HepG2 (cell line): ENCODE measurements around the gene LIPH. TPM values are rescaled to one million over a fixed set of nuclear protein-coding genes. Genes with fewer than 3 reads are reported as not detected.

Source experiments
- ATAC-seq: fragments of 200-7000 bp; cut with Tn5 transposase; 3 replicates; pipeline ENCODE4 v1.9.1; 2020; ENCODE audit warnings: mild to moderate bottlenecking, moderate library complexity
- BruUV-seq: library from RNA; stranded (reverse); fragments of 400-500 nt; replicated peaks from 2 replicates; lab custom pipeline; 2021; lab: Mats Ljungman, UMichigan
- CTCF ChIA-PET: fragments of 300-600 bp; formaldehyde crosslinking; extraction: SDS; loops from one replicate; lab custom pipeline; 2021; ENCODE audit warnings: low total read pairs, inconsistent platforms, low intra/inter-chr PET ratio; lab: Yijun Ruan, JAX
- POLR2A ChIA-PET: fragments of 350-600 bp; sonication (Branson Sonifier 250); formaldehyde crosslinking; loops from one replicate; lab custom pipeline; 2020; ENCODE audit warnings: antibody characterized with exemption, inconsistent platforms; lab: Yijun Ruan, JAX
- DNase-seq: peaks from one replicate; pipeline ENCODE4 v3.0.0-alpha.2; 2015; ENCODE audit warnings: low spot score
- FAIRE-seq: peaks from 3 replicates; lab custom pipeline; 2011; peaks lifted over from hg19 to GRCh38; lab: Jason Lieb, UNC
- H2AFZ ChIP-seq: one replicate; pipeline ENCODE4 v1.6.1; 2011; ENCODE audit warnings: low read length, inconsistent platforms
- H3K27ac ChIP-seq: fragments of 300-600 bp; 3 replicates; pipeline ENCODE4 v1.8.0; 2011; ENCODE audit warnings: mixed run types, mild to moderate bottlenecking, mixed read lengths, low read length, inconsistent platforms; ENCODE audit not compliant: insufficient read depth; ENCODE audit errors: extremely low read length
- H3K27me3 ChIP-seq, 2 experiments: fragments of 200-600 bp in 1 of 2; 2 replicates in 1 of 2; 3 replicates in 1 of 2; pipeline versions ENCODE4 v1.6.0 to v1.8.0; 2011; ENCODE audit warnings: low read length in 2 of 2, mild to moderate bottlenecking in 2 of 2, moderate library complexity in 2 of 2, inconsistent platforms in 1 of 2; ENCODE audit not compliant: insufficient read depth in 2 of 2, control insufficient read depth in 1 of 2
- H3K36me3 ChIP-seq, 2 experiments: fragments of 200-600 bp in 1 of 2; replicated peaks in 1 of 2; 2 replicates in 1 of 2; 3 replicates in 1 of 2; pipeline versions ENCODE4 v1.5.1 to v1.8.0; 2011; ENCODE audit warnings: low read length in 2 of 2, inconsistent platforms in 1 of 2; ENCODE audit not compliant: insufficient read depth in 2 of 2, control insufficient read depth in 1 of 2
- H3K4me1 ChIP-seq: 2 replicates; pipeline ENCODE4 v1.5.1; 2012; ENCODE audit warnings: low read length, inconsistent platforms; ENCODE audit not compliant: insufficient read depth
- H3K4me2 ChIP-seq: 2 replicates; pipeline ENCODE4 v1.6.0; 2011; ENCODE audit warnings: low read depth, low read length, inconsistent platforms
- H3K4me3 ChIP-seq, 3 experiments: fragments of 200-600 bp in 1 of 3; sonication (generic), shearing (Covaris generic) in 1 of 3; replicated peaks in 1 of 3; 2 replicates each; pipeline ENCODE4 v1.5.1; 2011 to 2016; ENCODE audit warnings: low read length in 3 of 3, inconsistent platforms in 2 of 3, low read depth in 2 of 3, mild to moderate bottlenecking in 2 of 3, control low read depth in 1 of 3, mixed read lengths in 1 of 3; ENCODE audit not compliant: insufficient read depth in 1 of 3
- H3K79me2 ChIP-seq: one replicate; pipeline ENCODE4 v1.6.1; 2011; ENCODE audit warnings: low read length, inconsistent platforms; ENCODE audit not compliant: insufficient read depth
- H3K9ac ChIP-seq: 2 replicates; pipeline ENCODE4 v1.6.0; 2011; ENCODE audit warnings: mild to moderate bottlenecking, low read depth, low read length, inconsistent platforms; ENCODE audit not compliant: insufficient read depth
- H3K9me3 ChIP-seq: 2 replicates; pipeline ENCODE4 v1.5.1; 2012; ENCODE audit warnings: mild to moderate bottlenecking, low read length
- H4K20me1 ChIP-seq: 2 replicates; pipeline ENCODE4 v1.6.0; 2011; ENCODE audit warnings: inconsistent platforms, mild to moderate bottlenecking, low read length, moderate library complexity; ENCODE audit not compliant: insufficient read depth
- ARID2 ChIP-seq: sonication (generic); formaldehyde crosslinking; IDR thresholded peaks from 2 replicates; pipeline ENCODE4 v1.8.1; 2022; ENCODE audit warnings: mild to moderate bottlenecking, missing genetic modification reagents, borderline replicate concordance
- BCLAF1 ChIP-seq: fragments of 450-650 bp; IDR thresholded peaks from 2 replicates; pipeline ENCODE4 v1.6.1; 2017; ENCODE audit warnings: mild to moderate bottlenecking
- DPF2 ChIP-seq: sonication (generic); formaldehyde crosslinking; IDR thresholded peaks from 2 replicates; pipeline ENCODE4 v1.4.0; 2020; ENCODE audit warnings: mild to moderate bottlenecking, low read depth, missing genetic modification reagents, borderline replicate concordance
- FOXC1 ChIP-seq: sonication (generic); formaldehyde crosslinking; IDR thresholded peaks from 2 replicates; pipeline ENCODE4 v1.8.0; 2022; ENCODE audit warnings: mild to moderate bottlenecking, missing genetic modification reagents, borderline replicate concordance
- GATA4 ChIP-seq: sonication (generic); IDR thresholded peaks from 2 replicates; pipeline ENCODE4 v1.6.1; 2016; ENCODE audit warnings: antibody characterized with exemption, low read depth, borderline replicate concordance
- HNRNPLL ChIP-seq: fragments of 200-400 bp; formaldehyde crosslinking; IDR thresholded peaks from 2 replicates; pipeline ENCODE4 v1.6.1; 2017; ENCODE audit warnings: mild to moderate bottlenecking, low read depth, low read length; ENCODE audit not compliant: poor library complexity, severe bottlenecking
- JUN ChIP-seq: sonication (generic); formaldehyde crosslinking; IDR thresholded peaks from 2 replicates; pipeline ENCODE4 v1.4.0; 2020; ENCODE audit warnings: mild to moderate bottlenecking, missing genetic modification reagents
- KDM1A ChIP-seq: IDR thresholded peaks from 2 replicates; pipeline ENCODE4 v1.6.1; 2016; ENCODE audit warnings: missing compliant biosample characterization
- POLR2A ChIP-seq, 2 experiments: IDR thresholded peaks; 2 replicates each; pipeline ENCODE4 v1.6.1; 2011; ENCODE audit warnings: low read depth in 2 of 2, low read length in 2 of 2, mild to moderate bottlenecking in 1 of 2, moderate library complexity in 1 of 2; ENCODE audit not compliant: insufficient read depth in 1 of 2
- POLR2AphosphoS5 ChIP-seq: IDR thresholded peaks from 2 replicates; pipeline ENCODE4 v1.6.1; 2012; ENCODE audit warnings: low read depth, low read length
- ZFP82 ChIP-seq: sonication (generic); formaldehyde crosslinking; IDR thresholded peaks from 2 replicates; pipeline ENCODE4 v1.5.1; 2020; ENCODE audit warnings: mild to moderate bottlenecking, missing genetic modification reagents, borderline replicate concordance
- ZNF143 ChIP-seq: sonication (generic); formaldehyde crosslinking; IDR thresholded peaks from 2 replicates; pipeline ENCODE4 v1.4.0; 2020; ENCODE audit warnings: missing genetic modification reagents
- ZNF383 ChIP-seq: sonication (generic); formaldehyde crosslinking; IDR thresholded peaks from 2 replicates; pipeline ENCODE4 v1.4.0; 2020; ENCODE audit warnings: missing genetic modification reagents, mild to moderate bottlenecking, borderline replicate concordance
- ZNF609 ChIP-seq: sonication (generic); formaldehyde crosslinking; IDR thresholded peaks from 2 replicates; pipeline ENCODE4 v1.4.0; 2020; ENCODE audit warnings: mild to moderate bottlenecking, missing genetic modification reagents, borderline replicate concordance
- ZNF703 ChIP-seq: sonication (generic); formaldehyde crosslinking; IDR thresholded peaks from 2 replicates; pipeline ENCODE4 v1.5.1; 2020; ENCODE audit warnings: missing genetic modification reagents, mild to moderate bottlenecking, moderate library complexity, borderline replicate concordance
- WGBS: methylation state at CpG from one replicate; pipeline ENCODE4 v1.1.6; 2017; ENCODE audit warnings: low lambda C conversion rate; 5-methylcytosine and 5-hydroxymethylcytosine counted together
- in situ Hi-C: cut with HindIII; loops from 2 replicates; pipeline ENCODE4 v1.10.0; 2017; ENCODE audit warnings: low pct_unique_long_range_greater_than_20kb; ENCODE audit not compliant: extremely low pct_ligation_motif_present
- intact Hi-C: fragments of 100-400 bp; cut with micrococcal nuclease; formaldehyde crosslinking; loops from one replicate; pipeline ENCODE4 v1.10.0; 2022; ENCODE audit not compliant: unreplicated experiment
- polyA plus RNA-seq, 8 experiments: library from polyadenylated mRNA; depleted of rRNA in 3 of 8; stranded (reverse) in 7 of 8; unstranded in 1 of 8; fragments of >200 nt; fragmentation: Illumina TruSeq in 4 of 8; extraction: Trizol in 4 of 8; gene quantifications; 2 replicates each; pipeline versions ENCODE4 v1.2.1 to v1.2.3, GENCODE V29; 2011 to 2016; ENCODE audit warnings: low read depth in 4 of 8, missing spikeins in 1 of 8, mixed read lengths in 1 of 8; ENCODE audit not compliant: insufficient read depth in 1 of 8
- total RNA-seq, 5 experiments: library from RNA; depleted of rRNA; stranded (reverse); fragments of >200 nt; fragmentation: Illumina TruSeq; extraction: Trizol; gene quantifications; 2 replicates each; pipeline ENCODE4 v1.2.3, GENCODE V29; 2016; ENCODE audit warnings: low read depth in 1 of 5
- TF ChIP-seq, protein P1 (sequence below): sonication (generic); formaldehyde crosslinking; IDR thresholded peaks from 2 replicates; pipeline ENCODE4 v1.4.0; 2020; ENCODE audit warnings: mild to moderate bottlenecking, missing genetic modification reagents

LIPH gene
- total and polyA plus RNA-seq, 2 of the 13 experiments (the other 11 are each of a cell fraction or from before 2014, with no cell fraction given) = 0.09 to 0.34 TPM

DNA sequence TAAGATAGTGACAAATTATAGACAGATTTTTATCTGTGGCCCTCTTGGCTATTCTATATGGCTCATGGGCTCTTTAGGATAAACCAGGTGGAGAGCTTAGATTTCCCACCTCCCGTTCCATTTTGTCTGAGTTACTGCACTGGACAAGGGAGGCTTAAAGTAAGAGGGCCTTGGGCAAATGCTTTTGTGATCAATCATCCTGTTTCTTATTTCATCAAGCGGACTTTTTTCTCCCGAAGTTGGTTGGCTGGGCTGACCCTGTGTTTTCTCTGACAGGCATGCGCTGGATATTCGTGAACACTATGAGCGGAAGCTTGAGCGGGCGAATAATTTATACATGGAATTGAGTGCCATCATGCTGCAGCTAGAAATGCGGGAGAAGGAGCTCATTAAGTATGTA, 86.9 kb downstream of the LIPH start:
- peaks cover 16 to 66% of the 10 kb centered on the region in 2 experiments for H3K36me3 ChIP-seq

More for the DNA sequence above, 86.9 kb downstream of the LIPH start:
- Histone ChIP-seq H3K4me1 (no peaks in the 10 kb centered on the region), H4K20me1 (no peaks in the 10 kb centered on the region), H3K9me3 (no peaks in the 10 kb centered on the region), H3K79me2 (no peaks in the 10 kb centered on the region), H3K27me3 (no peaks in the 10 kb centered on the region), H3K4me2 (no peak overlapping the region), H3K9ac (no peak overlapping the region), H3K27ac (no peak overlapping the region), H2AFZ (no peak overlapping the region), H3K4me3 (no peak overlapping the region)
- in situ Hi-C loops = no loop called here
- 98% methylated on average over 9 of the region's 9 CpGs for WGBS
- TF ChIP-seq KDM1A (CRISPR knock-in tag) (no peak), DPF2 (CRISPR knock-in tag) (no peak), POLR2A (IDR thresholded peaks at IDR 0.05; ENCODE audit: insufficient read depth in 1 of 2, low read depth in 2 of 2, low read length in 2 of 2) (no peak), ZFP82 (CRISPR knock-in tag) (no peak), BCLAF1 (no peak), JUN (no peak), ZNF703 (CRISPR knock-in tag) (no peak), ARID2 (CRISPR knock-in tag) (no peak), FOXC1 (CRISPR knock-in tag) (no peak), ZNF609 (CRISPR knock-in tag) (no peak), POLR2AphosphoS5 (no peak), ZNF143 (CRISPR knock-in tag) (no peak), ZNF383 (CRISPR knock-in tag) (no peak), GATA4 (no peak), HNRNPLL (no peak)
- TF ChIP-seq, protein P1, sequence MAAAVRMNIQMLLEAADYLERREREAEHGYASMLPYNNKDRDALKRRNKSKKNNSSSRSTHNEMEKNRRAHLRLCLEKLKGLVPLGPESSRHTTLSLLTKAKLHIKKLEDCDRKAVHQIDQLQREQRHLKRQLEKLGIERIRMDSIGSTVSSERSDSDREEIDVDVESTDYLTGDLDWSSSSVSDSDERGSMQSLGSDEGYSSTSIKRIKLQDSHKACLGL = no peak
- FAIRE-seq (no peak), ATAC-seq (no peak), DNase-seq (no peak)
- intact Hi-C loops = no loop called here
- BruUV-seq = no TSS peak
- ChIA-PET POLR2A (no interaction called here), CTCF (no interaction called here)
